Choroid plexus epithelial cell (primary cell): Measurements from ENCODE around the gene SLC4A8.
"Not testable (repeated sequence)": the region's sequence is repeated elsewhere in the genome, so short reads cannot be mapped to it uniquely, and the experiment has no call there.

Source experiments
- DNase-seq: peaks from one replicate; pipeline ENCODE4 v3.0.0-alpha.2; 2010; ENCODE audit warnings: low read depth
- H3K4me3 ChIP-seq: 2 replicates; pipeline ENCODE4 v1.5.1; 2011; ENCODE audit warnings: low read depth, mild to moderate bottlenecking, control low read depth, low read length, moderate library complexity
- TF ChIP-seq, protein P1 (sequence below): conservative IDR thresholded peaks from 2 replicates; pipeline ENCODE4 v1.5.1; 2011; ENCODE audit warnings: low read depth, mild to moderate bottlenecking, control low read depth, inconsistent platforms, low read length, moderate library complexity

Gene SLC4A8

GRCh38 chr12:51441583-51441982 lies 17.0 kb downstream of the SLC4A8 start:
- TF ChIP-seq, protein P1, sequence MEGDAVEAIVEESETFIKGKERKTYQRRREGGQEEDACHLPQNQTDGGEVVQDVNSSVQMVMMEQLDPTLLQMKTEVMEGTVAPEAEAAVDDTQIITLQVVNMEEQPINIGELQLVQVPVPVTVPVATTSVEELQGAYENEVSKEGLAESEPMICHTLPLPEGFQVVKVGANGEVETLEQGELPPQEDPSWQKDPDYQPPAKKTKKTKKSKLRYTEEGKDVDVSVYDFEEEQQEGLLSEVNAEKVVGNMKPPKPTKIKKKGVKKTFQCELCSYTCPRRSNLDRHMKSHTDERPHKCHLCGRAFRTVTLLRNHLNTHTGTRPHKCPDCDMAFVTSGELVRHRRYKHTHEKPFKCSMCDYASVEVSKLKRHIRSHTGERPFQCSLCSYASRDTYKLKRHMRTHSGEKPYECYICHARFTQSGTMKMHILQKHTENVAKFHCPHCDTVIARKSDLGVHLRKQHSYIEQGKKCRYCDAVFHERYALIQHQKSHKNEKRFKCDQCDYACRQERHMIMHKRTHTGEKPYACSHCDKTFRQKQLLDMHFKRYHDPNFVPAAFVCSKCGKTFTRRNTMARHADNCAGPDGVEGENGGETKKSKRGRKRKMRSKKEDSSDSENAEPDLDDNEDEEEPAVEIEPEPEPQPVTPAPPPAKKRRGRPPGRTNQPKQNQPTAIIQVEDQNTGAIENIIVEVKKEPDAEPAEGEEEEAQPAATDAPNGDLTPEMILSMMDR, result no peak
- DNase-seq, result peak; percentile 90
- H3K4me3 ChIP-seq, result no peak overlapping the region

DNA sequence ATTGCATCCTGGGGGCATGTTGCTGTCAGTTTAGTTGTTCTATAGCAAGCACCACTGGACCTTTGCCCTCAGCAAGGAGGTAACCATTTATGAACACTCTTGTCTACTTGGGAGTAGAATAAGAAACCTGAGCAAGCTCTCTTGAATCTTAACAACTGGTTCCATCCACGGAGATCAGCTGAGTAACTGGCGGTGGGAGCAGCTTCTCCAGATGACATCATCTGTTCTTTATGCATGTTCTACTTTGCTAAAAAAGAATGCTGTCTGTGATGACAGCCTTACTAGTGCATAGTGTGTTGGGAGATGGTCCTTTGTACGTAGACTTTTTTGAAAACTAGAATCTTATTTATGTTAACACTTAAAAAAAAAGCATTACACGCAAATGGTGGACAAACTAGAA lies 17.7 kb downstream of the SLC4A8 start:
- no peak overlapping the region for H3K4me3 ChIP-seq
- peak; percentile 81 for DNase-seq
- TF ChIP-seq, protein P1, result no peak

DNA sequence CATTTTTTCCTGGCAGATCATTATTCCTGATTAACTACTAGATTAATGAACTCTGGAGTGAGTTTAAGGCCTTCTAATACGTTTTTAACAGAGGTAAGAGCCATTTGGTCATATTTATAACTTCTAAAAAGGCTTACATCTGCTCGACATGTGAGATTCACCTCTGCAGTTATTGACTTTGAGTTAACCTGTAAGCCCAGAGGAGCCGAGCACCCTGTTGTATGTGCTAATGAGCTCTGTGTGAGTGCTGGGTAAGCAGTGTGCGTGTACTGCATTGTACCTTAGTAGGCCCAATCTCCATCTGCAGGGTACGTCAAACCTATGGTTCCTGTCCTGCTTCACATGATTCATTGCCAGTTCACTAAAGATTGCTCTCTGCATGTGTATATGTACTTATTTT lies 18.9 kb downstream of the SLC4A8 start:
- no peak for DNase-seq
- H3K4me3 ChIP-seq, result no peak overlapping the region
- TF ChIP-seq, protein P1, result no peak

GRCh38 chr12:51448618-51449256 lies 24.1 kb downstream of the SLC4A8 start:
- TF ChIP-seq, protein P1, result no peak
- DNase-seq, result no peak
- H3K4me3 ChIP-seq, result no peak overlapping the region

- no peak overlapping the region for H3K4me3 ChIP-seq
- TF ChIP-seq, protein P1, result no peak
- peak; percentile 8 for DNase-seq
Measured at GRCh38 chr12:51449580-51450246, 25.1 kb downstream of the SLC4A8 start.

DNA sequence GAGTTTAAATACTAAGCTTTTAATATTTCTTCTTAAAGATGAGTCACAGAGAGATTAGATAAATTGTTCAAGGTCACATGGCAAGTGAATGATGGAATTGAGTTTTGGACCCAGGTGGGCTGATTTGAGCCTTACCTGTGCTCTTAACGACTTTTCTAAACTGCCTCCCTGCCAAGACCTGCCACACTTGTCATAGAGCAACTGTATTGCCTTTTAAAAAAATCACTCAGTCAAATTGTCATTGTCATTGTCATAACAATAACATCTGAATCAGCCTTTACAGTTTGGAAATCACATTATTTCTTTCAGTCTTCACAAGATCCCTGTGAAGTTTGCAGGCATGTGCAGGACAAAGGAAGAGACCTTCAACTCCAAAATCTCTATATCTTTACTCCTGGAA lies 25.7 kb downstream of the SLC4A8 start:
- TF ChIP-seq, protein P1, result no peak
- no peak for DNase-seq
- H3K4me3 ChIP-seq, result no peak overlapping the region

DNA sequence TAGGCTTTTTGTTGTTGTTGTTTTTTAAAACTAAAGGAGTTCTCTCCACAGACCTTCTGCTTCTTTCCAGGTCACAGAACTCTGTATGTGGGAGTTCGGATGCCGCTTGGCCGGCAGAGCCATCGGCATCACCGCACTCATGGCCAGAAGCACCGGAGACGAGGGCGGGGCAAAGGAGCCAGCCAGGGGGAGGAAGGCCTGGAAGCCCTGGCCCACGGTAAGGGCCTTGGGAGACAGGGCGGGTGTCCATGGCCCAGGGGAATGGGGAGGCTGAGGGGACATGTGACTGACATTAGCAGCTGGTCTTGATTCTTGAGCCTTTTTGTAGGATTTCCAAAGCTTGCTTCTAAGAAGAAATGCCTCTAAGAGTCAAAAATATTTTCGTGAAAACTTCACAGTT lies 26.2 kb downstream of the SLC4A8 start:
- DNase-seq, result no peak
- no peak overlapping the region for H3K4me3 ChIP-seq
- TF ChIP-seq, protein P1, result no peak

- H3K4me3 ChIP-seq, DNase-seq: not testable (repeated sequence)
Measured at GRCh38 chr12:51454016-51454415, 29.4 kb downstream of the SLC4A8 start.

- H3K4me3 ChIP-seq, DNase-seq: not testable (repeated sequence)
Measured at GRCh38 chr12:51455050-51455449, 30.4 kb downstream of the SLC4A8 start.
